Ascending aorta (tissue), 2 donors: ENCODE measurements around the gene OCA2. TPM values are rescaled to one million over a fixed set of nuclear protein-coding genes. Genes with fewer than 3 reads are reported as not detected.

Experiments
- DNase-seq, 2 donors: peaks; one replicate each; pipeline ENCODE4 v3.0.0-alpha.2; 2019; ENCODE audit warnings: low spot score in 2 of 2
- H3K27ac ChIP-seq, 2 donors: fragments of 200-600 bp; sonication (generic); one replicate each; pipeline ENCODE4 v1.5.1; 2016 to 2017; ENCODE audit warnings: mild to moderate bottlenecking in 1 of 2
- H3K27me3 ChIP-seq: fragments of 200-600 bp; sonication (generic); one replicate; pipeline ENCODE4 v1.5.1; 2017
- H3K36me3 ChIP-seq, 2 donors: fragments of 200-600 bp; sonication (generic); one replicate each; pipeline ENCODE4 v1.5.1; 2016
- H3K4me1 ChIP-seq, 2 donors: fragments of 200-600 bp; sonication (generic); one replicate each; pipeline ENCODE4 v1.5.1; 2016 to 2017; ENCODE audit warnings: mild to moderate bottlenecking in 1 of 2
- H3K4me3 ChIP-seq, 2 donors: fragments of 200-600 bp; sonication (generic); one replicate each; pipeline ENCODE4 v1.5.1; 2016 to 2017; ENCODE audit warnings: mild to moderate bottlenecking in 1 of 2
- H3K9me3 ChIP-seq, 2 donors: fragments of 200-600 bp; sonication (generic); one replicate each; pipeline ENCODE4 v1.5.1; 2016
- intact Hi-C: fragments of 100-400 bp; cut with DNase I; formaldehyde crosslinking; loops from one replicate; pipeline ENCODE4 v1.15.1; 2023
- total RNA-seq: library from RNA; depleted of rRNA; stranded (reverse); fragments of >200 nt; gene quantifications from one replicate; pipeline ENCODE4 v1.1.0, GENCODE V29; 2016
- TF ChIP-seq, protein P1 (sequence below), 3 experiments: fragments of 200-600 bp in 2 of 3; fragments of 450-650 bp in 1 of 3; sonication (generic) in 2 of 3; IDR thresholded peaks; one replicate each; pipeline ENCODE4 v1.5.1; 2016 to 2019; ENCODE audit warnings: antibody characterized with exemption in 3 of 3, mild to moderate bottlenecking in 1 of 3, moderate library complexity in 1 of 3

Gene OCA2
- total RNA-seq, 1 donor from 2014 or later = 1.2 TPM

DNA sequence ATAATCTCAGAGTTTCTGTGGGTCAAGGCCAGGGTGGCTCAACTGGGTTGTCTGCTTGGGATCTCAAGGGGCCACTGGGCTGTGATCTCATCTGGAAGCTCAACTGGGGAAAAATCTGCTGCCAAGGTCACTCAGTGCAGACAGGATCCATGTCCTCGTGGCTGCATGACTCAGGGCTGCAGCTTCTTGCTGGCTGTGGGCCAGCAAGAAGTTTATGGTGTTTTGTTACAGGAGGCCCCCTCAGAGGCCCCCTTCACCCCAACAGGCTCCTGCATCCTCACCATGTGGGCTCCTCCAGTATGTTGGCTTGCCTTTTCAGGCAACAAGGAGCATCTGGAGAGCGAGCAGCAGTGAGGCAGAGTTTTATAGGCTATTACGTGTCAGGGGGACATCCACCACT lies 14.6 kb downstream of the OCA2 start:
- no peak for DNase-seq
- intact Hi-C loops = no loop called here
- H3K4me3 ChIP-seq = no peak overlapping the region
- no peaks in the 10 kb centered on the region for H3K27me3 ChIP-seq
- H3K27ac ChIP-seq = no peak overlapping the region
- H3K9me3 ChIP-seq = no peaks in the 10 kb centered on the region
- TF ChIP-seq, protein P1, sequence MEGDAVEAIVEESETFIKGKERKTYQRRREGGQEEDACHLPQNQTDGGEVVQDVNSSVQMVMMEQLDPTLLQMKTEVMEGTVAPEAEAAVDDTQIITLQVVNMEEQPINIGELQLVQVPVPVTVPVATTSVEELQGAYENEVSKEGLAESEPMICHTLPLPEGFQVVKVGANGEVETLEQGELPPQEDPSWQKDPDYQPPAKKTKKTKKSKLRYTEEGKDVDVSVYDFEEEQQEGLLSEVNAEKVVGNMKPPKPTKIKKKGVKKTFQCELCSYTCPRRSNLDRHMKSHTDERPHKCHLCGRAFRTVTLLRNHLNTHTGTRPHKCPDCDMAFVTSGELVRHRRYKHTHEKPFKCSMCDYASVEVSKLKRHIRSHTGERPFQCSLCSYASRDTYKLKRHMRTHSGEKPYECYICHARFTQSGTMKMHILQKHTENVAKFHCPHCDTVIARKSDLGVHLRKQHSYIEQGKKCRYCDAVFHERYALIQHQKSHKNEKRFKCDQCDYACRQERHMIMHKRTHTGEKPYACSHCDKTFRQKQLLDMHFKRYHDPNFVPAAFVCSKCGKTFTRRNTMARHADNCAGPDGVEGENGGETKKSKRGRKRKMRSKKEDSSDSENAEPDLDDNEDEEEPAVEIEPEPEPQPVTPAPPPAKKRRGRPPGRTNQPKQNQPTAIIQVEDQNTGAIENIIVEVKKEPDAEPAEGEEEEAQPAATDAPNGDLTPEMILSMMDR (IDR thresholded peaks at IDR 0.05) = no peak
- no peaks in the 10 kb centered on the region for H3K4me1 ChIP-seq
- peaks cover 0 to 4% of the 10 kb centered on the region in 2 donors for H3K36me3 ChIP-seq

DNA sequence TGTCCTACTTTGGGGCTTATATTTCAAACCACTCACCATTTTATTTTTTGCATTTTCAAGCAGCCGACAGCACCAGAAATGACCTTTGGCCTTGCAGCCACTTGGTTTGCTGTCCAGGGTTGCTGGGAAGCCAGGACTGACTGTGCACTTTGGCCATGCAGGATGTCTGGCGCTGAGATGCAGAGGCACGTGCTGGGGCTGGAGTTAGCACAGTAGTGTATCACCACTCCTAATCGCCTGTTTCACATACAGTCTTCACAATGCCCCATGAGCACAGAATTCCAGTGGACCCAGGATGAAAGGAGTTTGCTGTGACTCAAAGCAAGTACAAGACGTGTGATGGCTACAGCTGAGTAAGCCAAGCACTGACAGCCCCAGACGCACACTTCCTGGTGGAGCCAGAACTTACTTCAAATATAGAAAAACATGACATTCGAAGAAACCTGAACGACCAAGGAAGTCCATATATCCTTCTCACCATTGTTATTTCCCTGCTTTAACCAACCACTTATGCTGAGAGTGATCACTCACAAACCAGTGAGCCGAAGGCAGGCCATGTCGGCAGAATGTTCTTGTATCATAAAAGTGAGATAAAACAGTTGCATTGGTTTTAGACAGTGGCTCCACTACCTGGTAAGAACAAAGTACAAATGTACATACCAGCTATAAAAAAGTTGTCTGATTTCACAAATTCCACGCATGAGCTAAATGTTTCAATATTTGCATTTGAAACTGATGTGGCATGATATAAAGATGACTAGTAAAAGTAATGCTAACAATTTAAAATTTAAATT lies 16.0 kb downstream of the OCA2 start:
- intact Hi-C loops = no loop called here
- TF ChIP-seq, protein P1 (IDR thresholded peaks at IDR 0.05) = no peak
- no peak for DNase-seq

DNA sequence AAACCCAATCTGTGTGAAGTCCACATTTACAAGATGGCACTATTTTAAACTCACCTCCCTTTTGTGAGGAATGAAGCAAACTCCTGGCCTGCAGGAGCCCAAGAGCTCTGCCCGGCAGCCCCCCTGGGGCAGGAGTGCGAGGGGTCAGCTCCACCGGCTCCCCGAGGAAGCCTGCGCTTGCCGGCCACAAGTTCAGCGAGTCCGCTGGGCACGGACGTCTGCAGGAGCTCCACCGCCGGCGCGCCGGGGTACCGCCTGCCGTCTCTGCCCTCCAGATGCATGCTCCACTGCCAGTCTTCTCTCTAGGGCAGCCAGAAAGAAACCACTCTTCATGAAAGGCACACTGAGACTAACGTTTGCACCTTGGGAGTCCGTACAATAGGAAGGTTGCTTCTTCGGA lies 17.5 kb downstream of the OCA2 start:
- DNase-seq = no peak
- no peak overlapping the region for H3K4me3 ChIP-seq
- TF ChIP-seq, protein P1 (IDR thresholded peaks at IDR 0.05) = no peak
- no peaks in the 10 kb centered on the region for H3K27me3 ChIP-seq
- peaks cover 0 to 4% of the 10 kb centered on the region in 2 donors for H3K36me3 ChIP-seq
- intact Hi-C loops = no loop called here
- no peaks in the 10 kb centered on the region for H3K4me1 ChIP-seq
- no peak overlapping the region for H3K27ac ChIP-seq
- H3K9me3 ChIP-seq = no peaks in the 10 kb centered on the region

More for the DNA sequence above, 16.0 kb downstream of the OCA2 start:
- no peak overlapping the region for H3K27ac ChIP-seq
- H3K27me3 ChIP-seq = no peaks in the 10 kb centered on the region
- H3K4me3 ChIP-seq = no peak overlapping the region
- peaks cover 0 to 4% of the 10 kb centered on the region in 2 donors for H3K36me3 ChIP-seq
- H3K9me3 ChIP-seq = no peaks in the 10 kb centered on the region
- H3K4me1 ChIP-seq = no peaks in the 10 kb centered on the region

DNA sequence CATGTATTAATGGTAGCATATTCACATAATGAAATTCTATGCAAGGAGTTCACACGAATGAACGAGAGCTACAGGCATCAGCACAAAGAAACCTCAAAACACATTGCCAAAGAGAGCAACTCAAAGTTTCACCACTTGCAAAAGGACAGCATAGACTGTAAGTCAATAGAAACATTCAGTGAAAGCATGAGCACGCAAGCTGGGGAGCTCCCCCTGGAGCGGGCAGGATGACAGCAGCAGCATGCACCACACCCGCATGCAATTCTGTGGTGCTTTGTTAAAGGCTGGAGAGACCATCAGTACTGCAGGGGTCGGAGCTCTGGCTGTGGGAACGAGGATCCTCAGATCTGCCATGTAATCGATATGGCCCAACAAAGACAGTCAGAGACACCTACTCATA lies 18.7 kb downstream of the OCA2 start:
- Histone ChIP-seq H3K9me3 (no peaks in the 10 kb centered on the region), H3K27me3 (no peaks in the 10 kb centered on the region), H3K27ac (no peak overlapping the region), H3K4me1 (no peaks in the 10 kb centered on the region), H3K36me3 (peaks cover 0 to 4% of the 10 kb centered on the region in 2 donors), H3K4me3 (no peak overlapping the region)
- TF ChIP-seq, protein P1 (IDR thresholded peaks at IDR 0.05) = no peak
- no peak for DNase-seq
- intact Hi-C loops = no loop called here

DNA sequence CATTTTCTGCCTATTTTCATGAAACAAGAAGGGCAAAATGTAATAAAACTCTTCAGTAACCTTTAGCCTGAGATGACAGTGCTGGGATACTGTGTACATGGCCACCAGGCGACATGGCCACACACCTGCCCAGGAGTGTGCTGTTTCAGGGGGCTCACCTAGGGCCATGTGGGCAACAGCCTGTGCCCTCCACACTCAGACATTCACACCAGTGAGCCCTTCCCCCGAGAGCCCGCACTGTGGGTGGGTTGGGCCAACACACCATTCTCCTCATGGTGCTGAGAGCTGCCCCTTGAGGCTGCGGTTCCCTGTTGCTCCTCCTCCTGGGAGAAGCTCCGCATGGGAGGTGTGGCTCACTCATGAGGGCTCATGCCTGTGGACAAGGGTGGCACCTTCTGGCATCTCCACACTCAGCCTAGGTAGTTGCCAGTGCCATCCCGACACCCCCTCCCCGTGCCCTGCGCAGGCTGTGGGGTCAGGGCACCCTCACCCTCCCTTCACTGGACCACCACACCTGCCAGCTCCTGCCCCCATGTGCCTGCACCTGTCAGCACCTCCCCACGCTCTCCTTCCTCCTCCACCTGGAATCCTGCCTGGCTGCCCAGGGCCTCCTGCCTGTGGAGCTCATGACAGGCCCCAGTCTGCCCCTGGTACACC lies 19.7 kb downstream of the OCA2 start:
- H3K27me3 ChIP-seq = no peaks in the 10 kb centered on the region
- no peak overlapping the region for H3K27ac ChIP-seq
- no peak overlapping the region for H3K4me3 ChIP-seq
- no peaks in the 10 kb centered on the region for H3K4me1 ChIP-seq
- H3K9me3 ChIP-seq = no peaks in the 10 kb centered on the region
- intact Hi-C loops = no loop called here
- DNase-seq = no peak
- TF ChIP-seq, protein P1 (IDR thresholded peaks at IDR 0.05) = no peak
- H3K36me3 ChIP-seq = peaks cover 0 to 4% of the 10 kb centered on the region in 2 donors
